Dendritic cell treated with granulocyte-macrophage colony-stimulating factor and Interleukin-4, amounts not matched to agents 40 ng/mL and 50 ng/mL, for 4 days (primary cell): ENCODE data around the gene PEPD.

Experiments used
- H3K27ac Mint-ChIP-seq: one replicate; pipeline ENCODE4 v1.8.0; 2022; ENCODE audit warnings: mild to moderate bottlenecking, mixed read lengths
- H3K27me3 Mint-ChIP-seq: one replicate; pipeline ENCODE4 v1.8.0; 2022; ENCODE audit warnings: mild to moderate bottlenecking, mixed read lengths
- H3K36me3 Mint-ChIP-seq: one replicate; pipeline ENCODE4 v1.8.0; 2022; ENCODE audit warnings: low read depth, mixed read lengths
- H3K4me1 Mint-ChIP-seq: one replicate; pipeline ENCODE4 v1.8.0; 2022; ENCODE audit warnings: low read depth, mixed read lengths
- H3K4me3 Mint-ChIP-seq: one replicate; pipeline ENCODE4 v1.8.0; 2022; ENCODE audit warnings: mild to moderate bottlenecking, moderate library complexity, mixed read lengths
- H3K9me3 Mint-ChIP-seq: one replicate; pipeline ENCODE4 v1.8.0; 2022; ENCODE audit warnings: mixed read lengths
- intact Hi-C: fragments of 100-400 bp; cut with micrococcal nuclease; formaldehyde crosslinking; loops from one replicate; pipeline ENCODE4 v1.15.0; 2022

Gene PEPD

GRCh38 chr19:33503433-33504057, 18.0 kb downstream of the PEPD start:
- Mint-ChIP-seq H3K4me1 (peaks cover 15% of the 10 kb centered on the region), H3K27me3 (no peaks in the 10 kb centered on the region), H3K36me3 (peaks cover 60% of the 10 kb centered on the region), H3K4me3 (no peak overlapping the region), H3K9me3 (no peaks in the 10 kb centered on the region), H3K27ac (no peak overlapping the region)
- intact Hi-C loops, result no loop called here

GRCh38 chr19:33503030-33503429, 18.6 kb downstream of the PEPD start:
- peaks cover 15% of the 10 kb centered on the region for H3K4me1 Mint-ChIP-seq
- H3K4me3 Mint-ChIP-seq, result no peak overlapping the region
- peaks cover 60% of the 10 kb centered on the region for H3K36me3 Mint-ChIP-seq
- H3K27ac Mint-ChIP-seq, result no peak overlapping the region
- intact Hi-C loops, result no loop called here
- H3K27me3 Mint-ChIP-seq, result no peaks in the 10 kb centered on the region
- no peaks in the 10 kb centered on the region for H3K9me3 Mint-ChIP-seq

GRCh38 chr19:33502521-33502920, 19.1 kb downstream of the PEPD start:
- no peak overlapping the region for H3K4me3 Mint-ChIP-seq
- no peaks in the 10 kb centered on the region for H3K27me3 Mint-ChIP-seq
- no peaks in the 10 kb centered on the region for H3K9me3 Mint-ChIP-seq
- H3K4me1 Mint-ChIP-seq, result peaks cover 15% of the 10 kb centered on the region
- peaks cover 60% of the 10 kb centered on the region for H3K36me3 Mint-ChIP-seq
- no peak overlapping the region for H3K27ac Mint-ChIP-seq
- intact Hi-C loops, result no loop called here

- no peak overlapping the region for H3K27ac Mint-ChIP-seq
- no peaks in the 10 kb centered on the region for H3K9me3 Mint-ChIP-seq
- intact Hi-C loops, result no loop called here
- H3K36me3 Mint-ChIP-seq, result peaks cover 66% of the 10 kb centered on the region
- no peak overlapping the region for H3K4me3 Mint-ChIP-seq
- H3K4me1 Mint-ChIP-seq, result peaks cover 14% of the 10 kb centered on the region
- H3K27me3 Mint-ChIP-seq, result no peaks in the 10 kb centered on the region
Measured at GRCh38 chr19:33501693-33502356, 19.8 kb downstream of the PEPD start.

GRCh38 chr19:33500991-33501390, 20.6 kb downstream of the PEPD start:
- H3K4me3 Mint-ChIP-seq, result no peak overlapping the region
- intact Hi-C loops, result no loop called here
- H3K27ac Mint-ChIP-seq, result no peak overlapping the region
- H3K36me3 Mint-ChIP-seq, result peaks cover 74% of the 10 kb centered on the region
- peaks cover 5% of the 10 kb centered on the region for H3K4me1 Mint-ChIP-seq
- H3K9me3 Mint-ChIP-seq, result no peaks in the 10 kb centered on the region
- no peaks in the 10 kb centered on the region for H3K27me3 Mint-ChIP-seq

- H3K4me3 Mint-ChIP-seq, result no peak overlapping the region
- H3K27ac Mint-ChIP-seq, result no peak overlapping the region
- peaks cover 1% of the 10 kb centered on the region for H3K4me1 Mint-ChIP-seq
- peaks cover 73% of the 10 kb centered on the region for H3K36me3 Mint-ChIP-seq
- H3K27me3 Mint-ChIP-seq, result no peaks in the 10 kb centered on the region
- no peaks in the 10 kb centered on the region for H3K9me3 Mint-ChIP-seq
- intact Hi-C loops, result no loop called here
Measured at GRCh38 chr19:33500586-33500985, 21.0 kb downstream of the PEPD start.

GRCh38 chr19:33499671-33500506, 21.7 kb downstream of the PEPD start:
- H3K27ac Mint-ChIP-seq, result no peak overlapping the region
- no peaks in the 10 kb centered on the region for H3K27me3 Mint-ChIP-seq
- H3K36me3 Mint-ChIP-seq, result peaks cover 68% of the 10 kb centered on the region
- H3K4me1 Mint-ChIP-seq, result no peaks in the 10 kb centered on the region
- H3K4me3 Mint-ChIP-seq, result no peak overlapping the region
- no peaks in the 10 kb centered on the region for H3K9me3 Mint-ChIP-seq
- intact Hi-C loops, result no loop called here

GRCh38 chr19:33499248-33499647, 22.3 kb downstream of the PEPD start:
- no peaks in the 10 kb centered on the region for H3K9me3 Mint-ChIP-seq
- H3K27me3 Mint-ChIP-seq, result no peaks in the 10 kb centered on the region
- no peak overlapping the region for H3K27ac Mint-ChIP-seq
- no peaks in the 10 kb centered on the region for H3K4me1 Mint-ChIP-seq
- intact Hi-C loops, result no loop called here
- H3K36me3 Mint-ChIP-seq, result peaks cover 68% of the 10 kb centered on the region
- no peak overlapping the region for H3K4me3 Mint-ChIP-seq

- Mint-ChIP-seq H3K36me3 (peaks cover 71% of the 10 kb centered on the region), H3K4me1 (no peaks in the 10 kb centered on the region), H3K27ac (no peak overlapping the region), H3K27me3 (no peaks in the 10 kb centered on the region), H3K9me3 (no peaks in the 10 kb centered on the region), H3K4me3 (no peak overlapping the region)
- intact Hi-C loops, result no loop called here
Measured at GRCh38 chr19:33498391-33499000, 23.1 kb downstream of the PEPD start.

- no peak overlapping the region for H3K4me3 Mint-ChIP-seq
- intact Hi-C loops, result no loop called here
- H3K27me3 Mint-ChIP-seq, result no peaks in the 10 kb centered on the region
- peaks cover 69% of the 10 kb centered on the region for H3K36me3 Mint-ChIP-seq
- H3K27ac Mint-ChIP-seq, result no peak overlapping the region
- H3K4me1 Mint-ChIP-seq, result no peaks in the 10 kb centered on the region
- H3K9me3 Mint-ChIP-seq, result no peaks in the 10 kb centered on the region
Measured at GRCh38 chr19:33497778-33498175, 23.8 kb downstream of the PEPD start.

- no peak overlapping the region for H3K27ac Mint-ChIP-seq
- no peaks in the 10 kb centered on the region for H3K9me3 Mint-ChIP-seq
- no peaks in the 10 kb centered on the region for H3K4me1 Mint-ChIP-seq
- no peaks in the 10 kb centered on the region for H3K27me3 Mint-ChIP-seq
- intact Hi-C loops, result no loop called here
- H3K4me3 Mint-ChIP-seq, result no peak overlapping the region
- peaks cover 66% of the 10 kb centered on the region for H3K36me3 Mint-ChIP-seq
Measured at GRCh38 chr19:33497131-33497777, 24.3 kb downstream of the PEPD start.

GRCh38 chr19:33496038-33496895, 25.3 kb downstream of the PEPD start:
- intact Hi-C loops, result no loop called here
- Mint-ChIP-seq H3K36me3 (peaks cover 64% of the 10 kb centered on the region), H3K4me1 (peaks cover 5% of the 10 kb centered on the region), H3K4me3 (no peak overlapping the region), H3K27me3 (no peaks in the 10 kb centered on the region), H3K27ac (no peak overlapping the region), H3K9me3 (no peaks in the 10 kb centered on the region)
